GM10266 (cell line): ENCODE measurements around the gene RNF126.

ENCODE experiments used
- DNase-seq: peaks from one replicate; pipeline ENCODE4 v3.0.0; 2012; ENCODE audit errors: extremely low spot score
- CTCF ChIP-seq: IDR thresholded peaks from 2 replicates; pipeline ENCODE4 v1.5.1; 2012; ENCODE audit warnings: mild to moderate bottlenecking, low read depth; ENCODE audit not compliant: control insufficient read depth, insufficient read depth; ENCODE audit errors: missing control alignments

RNF126 gene

GRCh38 chr19:644789-645188, 18.2 kb downstream of the RNF126 start:
- no peak for TF ChIP-seq CTCF
- no peak for DNase-seq

DNA sequence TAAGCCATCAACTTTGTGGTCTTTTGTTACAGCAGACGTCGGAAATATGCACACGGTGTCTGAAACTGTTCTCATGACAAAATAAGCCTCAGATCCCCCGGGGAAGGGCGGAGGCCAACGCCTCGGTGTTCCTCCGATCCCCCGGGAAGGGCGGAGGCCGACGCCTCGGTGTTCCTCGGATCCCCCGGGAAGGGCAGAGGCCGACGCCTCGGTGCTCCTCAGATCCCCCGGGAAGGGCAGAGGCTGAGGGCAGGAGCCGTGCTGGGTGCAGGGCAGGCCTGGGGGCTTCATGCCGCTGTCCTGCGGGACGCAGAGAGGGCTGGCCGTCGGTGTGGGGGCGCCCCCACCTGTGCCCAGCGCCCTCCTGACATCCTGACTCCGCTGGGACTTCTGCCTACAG, 18.7 kb downstream of the RNF126 start:
- no peak for TF ChIP-seq CTCF
- no peak for DNase-seq

GRCh38 chr19:643736-644135, 19.3 kb downstream of the RNF126 start:
- DNase-seq: no peak
- no peak for TF ChIP-seq CTCF

- no peak for TF ChIP-seq CTCF
- no peak for DNase-seq
Measured at GRCh38 chr19:642767-643727, 20.0 kb downstream of the RNF126 start.

GRCh38 chr19:641702-642101, 21.3 kb downstream of the RNF126 start:
- DNase-seq: no peak
- no peak for TF ChIP-seq CTCF

DNA sequence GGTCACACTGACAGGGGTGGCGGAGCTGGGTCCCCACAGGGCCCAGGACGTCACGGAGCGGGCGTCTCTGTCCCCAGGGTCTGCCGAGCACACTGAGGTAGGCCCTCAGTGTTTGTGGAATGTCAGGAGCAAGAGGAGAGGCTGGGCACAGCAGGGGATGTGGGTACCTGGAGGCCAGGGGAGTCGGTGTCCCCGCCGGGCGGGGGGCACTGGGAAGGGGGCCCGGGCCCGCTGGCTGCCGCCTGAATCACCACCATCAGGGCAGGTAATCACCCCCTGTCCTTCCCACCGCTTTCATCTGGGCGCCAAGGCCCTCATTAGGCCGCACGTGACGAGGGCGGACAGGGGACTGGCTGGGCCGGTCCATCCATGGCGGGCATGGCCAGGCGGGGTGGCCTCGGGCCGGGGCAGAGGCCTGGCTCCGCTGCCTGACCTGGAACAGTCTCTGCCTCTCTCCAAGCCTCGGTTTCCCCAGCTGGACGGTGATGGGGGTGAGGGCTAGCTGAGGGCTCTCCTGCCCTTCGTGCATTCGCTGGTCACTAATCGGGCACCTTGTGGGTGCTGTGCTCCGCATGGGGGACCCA, 22.3 kb downstream of the RNF126 start:
- no peak for TF ChIP-seq CTCF
- no peak for DNase-seq

- TF ChIP-seq CTCF: no peak
- DNase-seq: no peak
Measured at GRCh38 chr19:640161-640558, 22.9 kb downstream of the RNF126 start.
